Measurements from ENCODE around the gene HOMER2.

DNA sequence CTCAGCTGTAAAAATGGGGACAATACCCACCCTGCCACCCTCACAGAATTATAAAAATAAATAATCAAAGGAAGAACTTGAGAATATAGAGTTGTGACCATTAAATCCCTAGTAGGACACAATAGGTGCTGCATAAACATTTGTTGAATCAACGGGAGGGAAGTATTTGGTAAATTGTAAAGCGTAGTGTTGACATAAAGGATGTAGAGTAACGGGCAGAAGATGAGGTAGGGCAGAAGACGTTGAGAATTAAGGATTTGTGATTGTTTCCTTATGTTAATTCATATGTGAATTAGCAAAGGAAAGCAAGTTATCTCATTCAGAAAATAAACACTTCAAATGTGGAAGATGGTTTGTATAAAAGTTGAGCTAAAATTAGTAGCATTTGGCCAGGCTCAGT lies 40.6 kb upstream of the HOMER2 start:
- TF ChIP-seq ISL1 (CRISPR knock-in tag; IDR thresholded peaks at IDR 0.05) (no peak), ZFP30 (CRISPR knock-in tag; IDR thresholded peaks at IDR 0.05) (no peak), CSDC2 (CRISPR knock-in tag; IDR thresholded peaks at IDR 0.05) (no peak), ZFP3 (CRISPR knock-in tag; IDR thresholded peaks at IDR 0.05) (no peak), ZC3H10 (CRISPR knock-in tag; IDR thresholded peaks at IDR 0.05) (no peak), BACH2 (CRISPR knock-in tag; IDR thresholded peaks at IDR 0.05; ENCODE audit: borderline replicate concordance) (no peak), TOX (CRISPR knock-in tag; IDR thresholded peaks at IDR 0.05; ENCODE audit: borderline replicate concordance) (no peak), SNAI2 (CRISPR knock-in tag; IDR thresholded peaks at IDR 0.05) (no peak), ARNTL (CRISPR knock-in tag; IDR thresholded peaks at IDR 0.05; ENCODE audit: borderline replicate concordance, low read depth) (no peak)
- TF ChIP-seq, protein P1, sequence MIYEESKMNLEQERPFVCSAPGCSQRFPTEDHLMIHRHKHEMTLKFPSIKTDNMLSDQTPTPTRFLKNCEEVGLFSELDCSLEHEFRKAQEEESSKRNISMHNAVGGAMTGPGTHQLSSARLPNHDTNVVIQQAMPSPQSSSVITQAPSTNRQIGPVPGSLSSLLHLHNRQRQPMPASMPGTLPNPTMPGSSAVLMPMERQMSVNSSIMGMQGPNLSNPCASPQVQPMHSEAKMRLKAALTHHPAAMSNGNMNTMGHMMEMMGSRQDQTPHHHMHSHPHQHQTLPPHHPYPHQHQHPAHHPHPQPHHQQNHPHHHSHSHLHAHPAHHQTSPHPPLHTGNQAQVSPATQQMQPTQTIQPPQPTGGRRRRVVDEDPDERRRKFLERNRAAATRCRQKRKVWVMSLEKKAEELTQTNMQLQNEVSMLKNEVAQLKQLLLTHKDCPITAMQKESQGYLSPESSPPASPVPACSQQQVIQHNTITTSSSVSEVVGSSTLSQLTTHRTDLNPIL (CRISPR knock-in tag; IDR thresholded peaks at IDR 0.05; ENCODE audit: low read depth), result no peak
- TF ChIP-seq, protein P2, sequence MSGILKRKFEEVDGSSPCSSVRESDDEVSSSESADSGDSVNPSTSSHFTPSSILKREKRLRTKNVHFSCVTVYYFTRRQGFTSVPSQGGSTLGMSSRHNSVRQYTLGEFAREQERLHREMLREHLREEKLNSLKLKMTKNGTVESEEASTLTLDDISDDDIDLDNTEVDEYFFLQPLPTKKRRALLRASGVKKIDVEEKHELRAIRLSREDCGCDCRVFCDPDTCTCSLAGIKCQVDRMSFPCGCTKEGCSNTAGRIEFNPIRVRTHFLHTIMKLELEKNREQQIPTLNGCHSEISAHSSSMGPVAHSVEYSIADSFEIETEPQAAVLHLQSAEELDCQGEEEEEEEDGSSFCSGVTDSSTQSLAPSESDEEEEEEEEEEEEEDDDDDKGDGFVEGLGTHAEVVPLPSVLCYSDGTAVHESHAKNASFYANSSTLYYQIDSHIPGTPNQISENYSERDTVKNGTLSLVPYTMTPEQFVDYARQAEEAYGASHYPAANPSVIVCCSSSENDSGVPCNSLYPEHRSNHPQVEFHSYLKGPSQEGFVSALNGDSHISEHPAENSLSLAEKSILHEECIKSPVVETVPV (CRISPR knock-in tag; IDR thresholded peaks at IDR 0.05), result no peak

Data from SK-N-SH treated with all-trans-retinoic acid at 6 μM for 48 hours (cell line).